Measurements from ENCODE around the gene QPCT. TPM values are rescaled to one million over a fixed set of nuclear protein-coding genes. Genes with fewer than 3 reads are reported as not detected.

Gene QPCT
- polyA plus RNA-seq, 1 experiment: 8.3 TPM

- Histone ChIP-seq H3K9me3 (ENCODE audit: control insufficient read depth, insufficient read depth, low read length) (no peaks in the 10 kb centered on the region), H3K27ac (ENCODE audit: low read depth, low read length) (peak overlapping the region; percentile 85), H3K4me3 (ENCODE audit: low read depth, low read length) (no peak overlapping the region; the same call in 1 of the 2 replicates), H3K27me3 (ENCODE audit: control insufficient read depth, insufficient read depth, low read length) (no peaks in the 10 kb centered on the region)
- TF ChIP-seq CTCF (IDR thresholded peaks at IDR 0.05; ENCODE audit: low read depth, low read length): no peak
- DNase-seq (ENCODE audit: low read depth, low spot score): no peak
- POLR2A ChIA-PET: no interaction called here
- CTCF ChIA-PET: interaction anchor here (0.7 to 3.2 kb wide), 4 partner anchors 11 to 487 kb away, joined by 3 to 22 read pairs (median 4); no protein-coding TSS in a partner anchor
These were observed 45.7 kb downstream of the QPCT start for GRCh38 chr2:37389989-37390765.

DNA sequence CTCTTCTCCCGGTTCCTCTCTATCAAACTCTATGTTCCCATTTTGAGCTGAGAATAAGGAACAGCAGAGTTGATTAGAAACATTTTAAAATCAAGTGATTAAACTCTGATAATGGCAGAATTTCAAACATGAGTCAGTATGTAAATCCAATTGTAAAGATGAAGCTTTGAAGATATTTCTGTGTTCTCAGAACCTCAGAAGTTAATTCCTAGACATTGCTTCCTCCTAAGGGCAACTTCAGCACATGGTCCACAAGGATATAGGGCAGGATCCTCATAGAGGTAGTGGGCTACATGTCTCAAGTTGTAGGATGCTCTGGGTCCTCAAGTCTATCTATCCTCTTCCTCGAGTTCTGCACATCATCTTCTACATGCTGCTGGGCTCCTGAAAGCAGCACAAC lies 46.3 kb downstream of the QPCT start:
- POLR2A ChIA-PET: no interaction called here
- H3K9me3 ChIP-seq (ENCODE audit: control insufficient read depth, insufficient read depth, low read length): no peaks in the 10 kb centered on the region
- CTCF ChIA-PET: interaction anchor here (0.7 to 3.2 kb wide), 4 partner anchors 11 to 500 kb away, joined by 3 to 22 read pairs (median 4); no protein-coding TSS in a partner anchor
- no peak for TF ChIP-seq CTCF (IDR thresholded peaks at IDR 0.05; ENCODE audit: low read depth, low read length)
- H3K27me3 ChIP-seq (ENCODE audit: control insufficient read depth, insufficient read depth, low read length): no peaks in the 10 kb centered on the region
- H3K4me3 ChIP-seq (ENCODE audit: low read depth, low read length): no peak overlapping the region
- peak overlapping the region; percentile 85 for H3K27ac ChIP-seq (ENCODE audit: low read depth, low read length)
- no peak for DNase-seq (ENCODE audit: low read depth, low spot score)

DNA sequence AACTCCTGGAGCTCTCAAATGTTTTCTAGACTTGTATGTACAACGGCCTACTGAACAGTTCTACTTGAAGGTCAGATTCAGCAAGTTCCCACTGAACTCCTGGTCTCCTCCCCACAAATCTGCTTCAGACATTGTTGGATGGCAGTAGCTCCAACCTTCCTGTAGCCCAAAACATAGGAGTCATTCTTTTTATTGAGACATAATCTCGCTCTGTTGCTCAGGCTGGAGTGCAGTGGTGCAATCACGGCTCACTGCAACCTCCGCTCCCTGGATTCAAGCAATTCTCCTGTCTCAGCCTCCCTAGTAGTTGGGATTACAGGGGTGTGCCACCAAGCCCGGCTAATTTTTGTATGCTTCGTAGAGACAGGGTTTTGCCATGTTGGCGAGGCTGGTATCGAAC lies 47.3 kb downstream of the QPCT start:
- H3K27me3 ChIP-seq (ENCODE audit: control insufficient read depth, insufficient read depth, low read length): no peaks in the 10 kb centered on the region
- POLR2A ChIA-PET: no interaction called here

DNA sequence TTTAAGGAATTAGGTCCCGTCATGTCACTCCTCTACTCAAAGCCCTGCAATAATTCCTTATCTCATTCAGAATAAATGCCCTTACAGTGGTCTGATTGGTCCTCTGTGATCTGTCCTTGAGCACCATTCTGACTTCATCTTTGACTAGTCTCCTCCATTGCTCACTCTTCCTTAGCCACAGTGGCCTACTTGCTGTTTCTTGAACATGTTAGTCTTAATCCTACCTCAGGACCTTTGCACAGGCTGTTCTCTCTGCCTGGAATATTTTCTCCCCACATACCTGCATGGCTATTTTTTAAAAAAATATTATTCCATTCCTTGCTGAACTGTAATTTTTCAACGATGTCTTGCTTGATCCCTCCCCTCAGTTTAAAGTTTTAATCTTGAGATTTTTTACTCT lies 48.0 kb downstream of the QPCT start:
- TF ChIP-seq CTCF (IDR thresholded peaks at IDR 0.05; ENCODE audit: low read depth, low read length): no peak
- H3K4me3 ChIP-seq (ENCODE audit: low read depth, low read length): no peak overlapping the region
- POLR2A ChIA-PET: no interaction called here
- H3K27me3 ChIP-seq (ENCODE audit: control insufficient read depth, insufficient read depth, low read length): no peaks in the 10 kb centered on the region
- no peak overlapping the region for H3K27ac ChIP-seq (ENCODE audit: low read depth, low read length)
- DNase-seq (ENCODE audit: low read depth, low spot score): no peak
- no peaks in the 10 kb centered on the region for H3K9me3 ChIP-seq (ENCODE audit: control insufficient read depth, insufficient read depth, low read length)
- CTCF ChIA-PET: no interaction called here

More for the DNA sequence above, 47.3 kb downstream of the QPCT start:
- DNase-seq (ENCODE audit: low read depth, low spot score): no peak
- Histone ChIP-seq H3K9me3 (ENCODE audit: control insufficient read depth, insufficient read depth, low read length) (no peaks in the 10 kb centered on the region), H3K27ac (ENCODE audit: low read depth, low read length) (no peak overlapping the region), H3K4me3 (ENCODE audit: low read depth, low read length) (no peak overlapping the region)
- CTCF ChIA-PET: interaction anchor here (0.7 to 3.2 kb wide), 4 partner anchors 12 to 499 kb away, joined by 3 to 22 read pairs (median 4); no protein-coding TSS in a partner anchor
- TF ChIP-seq CTCF (IDR thresholded peaks at IDR 0.05; ENCODE audit: low read depth, low read length): no peak

GRCh38 chr2:37394263-37394662 lies 49.8 kb downstream of the QPCT start:
- Histone ChIP-seq H3K9me3 (ENCODE audit: control insufficient read depth, insufficient read depth, low read length) (no peaks in the 10 kb centered on the region), H3K27ac (ENCODE audit: low read depth, low read length) (no peak overlapping the region), H3K4me3 (ENCODE audit: low read depth, low read length) (no peak overlapping the region), H3K27me3 (ENCODE audit: control insufficient read depth, insufficient read depth, low read length) (no peaks in the 10 kb centered on the region)
- no peak for TF ChIP-seq CTCF (IDR thresholded peaks at IDR 0.05; ENCODE audit: low read depth, low read length)
- no peak for DNase-seq (ENCODE audit: low read depth, low spot score)
- CTCF ChIA-PET: interaction anchor here (1.1 to 10.8 kb wide), 3 partner anchors 438 to 484 kb away, joined by 4 to 277 read pairs (median 54); no protein-coding TSS in a partner anchor
- POLR2A ChIA-PET: no interaction called here

All from AG04450 (cell line).